ENCODE data around the gene LPCAT4.

Gene LPCAT4

GRCh38 chr15:34374816-34375215, 7.8 kb upstream of the LPCAT4 start:
- CTCF ChIA-PET = interaction anchor here (1.5 kb wide), 1 partner anchor 32 kb away, joined by 3 read pairs; the partner anchor contains the start of genes NOP10 and NUTM1
- DNase-seq (ENCODE audit: extremely low spot score) = no peak
- TF ChIP-seq CTCF (IDR thresholded peaks at IDR 0.05; ENCODE audit: control extremely low read depth, extremely low read depth, low read depth, missing control alignments) = no peak
- POLR2A ChIA-PET = no interaction called here

- DNase-seq (ENCODE audit: extremely low spot score) = no peak
- TF ChIP-seq CTCF (IDR thresholded peaks at IDR 0.05; ENCODE audit: control extremely low read depth, extremely low read depth, low read depth, missing control alignments) = no peak
- POLR2A ChIA-PET = no interaction called here
- CTCF ChIA-PET = no interaction called here
These were observed 7.0 kb upstream of the LPCAT4 start for GRCh38 chr15:34373951-34374350.

- DNase-seq (ENCODE audit: extremely low spot score) = no peak
- POLR2A ChIA-PET = no interaction called here
- CTCF ChIA-PET = no interaction called here
- no peak for TF ChIP-seq CTCF (IDR thresholded peaks at IDR 0.05; ENCODE audit: control extremely low read depth, extremely low read depth, low read depth, missing control alignments)
These were observed 3.6 kb upstream of the LPCAT4 start for GRCh38 chr15:34370643-34371042.

GRCh38 chr15:34370129-34370528, 3.1 kb upstream of the LPCAT4 start:
- POLR2A ChIA-PET = no interaction called here
- TF ChIP-seq CTCF (IDR thresholded peaks at IDR 0.05; ENCODE audit: control extremely low read depth, extremely low read depth, low read depth, missing control alignments) = no peak
- CTCF ChIA-PET = interaction anchor here (5.4 kb wide), 1 partner anchor 128 kb away, joined by 28 read pairs; no protein-coding TSS in a partner anchor
- no peak for DNase-seq (ENCODE audit: extremely low spot score)

- ChIA-PET CTCF (interaction anchor here (0.7 to 5.4 kb wide), 27 partner anchors 10 to 305 kb away, joined by 3 to 69 read pairs (median 5); partner anchors contain the start of genes GOLGA8B, NOP10, NUTM1 and SLC12A6), POLR2A (interaction anchor here (0.8 to 1.3 kb wide), 3 partner anchors 32 to 48 kb away, joined by 3 to 5 read pairs (median 4); no protein-coding TSS in a partner anchor)
- no peak for TF ChIP-seq CTCF (IDR thresholded peaks at IDR 0.05; ENCODE audit: control extremely low read depth, extremely low read depth, low read depth, missing control alignments)
- peak; percentile 59 for DNase-seq (ENCODE audit: extremely low spot score)
These were observed 528 bp downstream of the LPCAT4 start for GRCh38 chr15:34366271-34367065.

GRCh38 chr15:34365836-34366235, 1.2 kb downstream of the LPCAT4 start:
- no peak for TF ChIP-seq CTCF (IDR thresholded peaks at IDR 0.05; ENCODE audit: control extremely low read depth, extremely low read depth, low read depth, missing control alignments)
- DNase-seq (ENCODE audit: extremely low spot score) = no peak
- POLR2A ChIA-PET = interaction anchor here (0.8 kb wide), 2 partner anchors 32 to 47 kb away, joined by 3 to 4 read pairs; no protein-coding TSS in a partner anchor
- CTCF ChIA-PET = interaction anchor here (0.8 to 5.4 kb wide), 10 partner anchors 10 to 305 kb away, joined by 3 to 69 read pairs (median 16); partner anchors contain the start of genes NOP10, NUTM1 and SLC12A6

Data from GM10248 (cell line).